RPMI8226 (cell line): ENCODE results near the gene SPINDOC.
"Not testable (repeated sequence)": the region's sequence is repeated elsewhere in the genome, so short reads cannot be mapped to it uniquely, and the experiment has no call there.

Experiments used
- DNase-seq: peaks from one replicate; pipeline ENCODE4 v3.0.0-alpha.2; 2015

Gene SPINDOC

DNA sequence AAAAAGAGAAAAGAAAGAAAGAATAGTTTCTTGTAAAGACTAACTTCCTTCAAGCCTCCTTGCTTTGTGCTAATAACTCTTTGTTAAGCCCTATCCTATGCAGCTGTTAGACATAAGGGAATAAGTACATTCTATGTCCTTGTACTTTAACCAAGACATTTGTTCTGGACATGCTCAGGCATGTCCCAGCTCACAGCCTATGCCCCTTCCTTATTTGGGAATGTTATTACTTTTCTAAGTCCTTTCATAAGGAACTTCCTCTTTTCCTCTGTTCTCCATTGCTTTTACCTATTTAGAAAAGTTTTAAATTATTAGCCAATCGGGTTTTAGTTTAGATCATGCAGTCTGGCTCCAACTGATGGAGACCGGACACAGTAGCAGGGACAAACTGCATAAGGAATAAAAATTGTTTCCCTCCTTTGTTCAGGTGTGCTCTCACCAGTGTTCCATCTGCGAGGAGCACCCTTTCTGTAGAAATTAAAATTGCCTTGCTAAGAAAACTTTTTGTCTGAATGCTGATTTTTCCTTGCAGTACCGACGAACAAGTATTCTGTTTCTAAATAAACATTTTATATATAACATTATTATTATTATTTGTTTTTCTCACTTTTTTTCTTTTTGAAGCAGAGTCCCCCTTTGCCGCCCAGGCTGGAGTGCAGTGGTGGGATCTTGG is 21.6 kb upstream of the SPINDOC start:
- no peak for DNase-seq

DNA sequence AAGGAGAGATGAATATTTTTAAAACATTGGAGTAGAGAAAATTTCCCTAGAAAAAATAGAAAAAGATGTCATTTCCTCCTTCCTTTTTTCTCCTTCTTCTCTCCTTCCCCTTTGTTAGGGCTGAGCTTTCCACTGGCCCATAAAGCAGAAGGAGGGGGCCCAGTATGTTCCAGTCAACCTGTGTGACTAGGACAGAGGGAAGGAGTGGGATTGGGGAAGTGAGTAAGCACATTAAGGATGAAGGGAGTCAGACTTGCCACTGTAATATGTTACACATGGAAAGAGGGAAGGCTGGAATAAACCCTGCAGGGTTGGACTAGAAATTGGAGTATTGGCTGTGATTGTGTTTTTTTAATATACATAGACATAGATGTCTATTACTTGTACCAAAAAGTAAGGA is 20.1 kb upstream of the SPINDOC start:
- no peak for DNase-seq

DNA sequence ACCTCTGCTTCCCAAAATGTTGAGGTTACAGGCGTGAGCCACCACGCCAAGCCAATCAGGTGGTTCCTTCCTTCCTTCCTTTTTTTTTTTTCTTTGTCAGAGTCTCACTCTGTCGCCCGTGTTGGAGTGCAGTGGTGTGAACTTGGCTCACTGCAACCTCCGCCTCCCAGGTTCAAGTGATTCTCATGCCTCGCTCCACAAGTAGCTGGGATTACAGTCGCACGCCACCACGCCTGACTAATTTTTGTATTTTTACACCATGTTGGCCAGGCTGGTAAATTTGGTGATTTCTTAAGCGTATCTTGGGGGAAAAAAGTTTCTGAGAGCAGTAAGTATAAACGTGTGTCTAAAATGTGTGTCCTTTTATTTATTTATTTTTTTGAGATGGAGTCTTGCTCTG is 18.2 kb upstream of the SPINDOC start:
- no peak for DNase-seq

DNA sequence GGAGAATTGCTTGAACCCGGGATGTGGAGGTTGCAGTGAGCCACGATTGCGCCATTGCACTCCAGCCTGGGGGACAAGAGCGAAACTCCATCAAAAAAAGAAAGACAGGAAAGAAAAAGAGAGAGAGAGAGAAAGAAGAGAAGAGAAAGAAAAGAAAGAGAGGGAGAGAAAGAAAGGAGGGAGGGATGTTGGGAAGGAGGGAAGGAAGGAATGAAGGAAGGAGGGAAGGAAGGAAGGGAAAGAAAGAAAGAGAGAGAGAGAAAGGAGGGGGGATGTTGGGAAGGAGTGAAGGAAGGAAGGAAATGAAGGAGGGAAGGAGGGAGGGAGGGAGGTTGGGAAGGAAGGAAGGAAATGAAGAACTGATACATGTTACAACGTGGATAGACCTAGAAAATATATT is 12.3 kb upstream of the SPINDOC start:
- DNase-seq = no peak

DNA sequence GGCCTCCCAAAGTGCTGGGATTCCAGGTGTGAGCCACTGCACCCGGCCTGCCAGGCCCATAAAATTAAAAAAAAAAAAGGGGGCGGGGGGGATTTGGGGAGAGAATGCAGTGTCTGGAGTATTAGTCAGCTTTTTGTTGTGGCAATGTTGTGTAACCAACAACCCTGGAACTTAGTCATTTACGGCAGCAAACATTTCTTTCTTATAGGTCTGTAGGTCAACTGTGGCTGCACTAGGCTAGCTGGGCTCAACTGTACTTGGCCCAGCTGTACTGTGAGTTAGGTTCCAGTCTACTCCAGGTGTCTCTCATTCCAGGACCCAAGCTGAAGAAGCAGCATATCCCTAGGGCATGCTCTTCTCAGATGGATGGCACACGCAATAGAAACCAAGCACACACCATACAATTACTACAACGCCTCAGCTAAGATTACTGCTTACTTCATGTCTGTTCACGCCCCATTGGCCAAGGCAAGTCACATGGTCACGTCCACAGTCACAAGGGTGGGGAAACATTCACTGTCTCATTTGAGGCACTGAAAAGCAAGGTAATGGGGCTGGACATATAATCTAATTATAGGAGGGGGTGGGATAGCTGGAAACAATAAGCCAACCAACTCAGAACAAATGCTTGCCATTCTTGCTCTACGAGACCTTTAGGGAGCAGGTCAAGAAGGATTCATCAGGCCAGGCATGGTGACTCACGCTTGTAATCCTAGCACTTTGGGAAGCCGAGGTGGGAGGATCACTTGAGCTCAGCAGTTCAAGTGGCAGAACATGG is 10.4 kb upstream of the SPINDOC start:
- no peak for DNase-seq

DNA sequence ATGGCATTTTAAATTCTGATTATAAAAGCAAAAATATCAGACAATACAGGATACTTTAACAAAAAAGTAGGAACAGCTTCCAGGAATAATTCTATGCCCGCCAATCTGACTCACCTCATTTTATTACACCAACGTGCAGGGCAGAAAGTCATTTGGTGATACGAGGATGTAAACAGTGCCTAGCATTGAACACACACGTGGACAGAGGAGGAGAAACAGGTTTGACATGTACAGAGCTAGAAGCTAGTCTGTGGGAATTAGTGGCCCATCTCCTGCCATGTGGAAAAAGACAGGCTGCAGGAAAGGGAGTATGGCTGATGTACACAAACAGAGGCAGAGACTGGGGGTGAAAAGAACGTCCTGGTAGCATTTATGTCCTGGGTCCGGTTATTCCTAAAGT is 9.0 kb upstream of the SPINDOC start:
- no peak for DNase-seq

DNA sequence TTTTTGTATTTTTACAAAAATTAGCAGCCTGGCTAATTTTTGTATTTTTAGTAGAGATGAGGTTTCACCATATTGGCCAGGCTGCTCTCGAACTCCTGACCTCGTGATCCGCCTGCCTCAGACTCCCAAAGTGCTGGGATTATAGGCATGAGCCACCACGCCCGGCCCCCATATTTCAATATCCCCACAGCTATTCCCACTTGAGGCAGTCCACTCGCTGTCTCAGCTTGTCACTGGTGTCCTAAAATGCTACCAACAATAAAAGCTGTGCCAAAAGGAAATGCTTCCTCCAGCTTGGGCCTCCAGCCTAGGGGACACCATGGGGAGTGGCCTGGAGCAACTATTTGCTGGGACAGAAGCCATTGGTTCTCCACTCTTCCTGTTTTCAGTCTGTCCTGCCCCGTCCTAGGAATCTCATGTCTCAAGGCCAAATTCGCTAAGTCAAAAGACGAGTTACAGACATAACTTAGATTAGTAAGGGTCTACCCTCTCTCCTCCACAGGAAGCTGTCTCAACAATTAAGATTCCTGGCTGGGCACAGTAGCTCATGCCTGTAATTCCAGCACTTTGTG is 7.3 kb upstream of the SPINDOC start:
- no peak for DNase-seq

DNA sequence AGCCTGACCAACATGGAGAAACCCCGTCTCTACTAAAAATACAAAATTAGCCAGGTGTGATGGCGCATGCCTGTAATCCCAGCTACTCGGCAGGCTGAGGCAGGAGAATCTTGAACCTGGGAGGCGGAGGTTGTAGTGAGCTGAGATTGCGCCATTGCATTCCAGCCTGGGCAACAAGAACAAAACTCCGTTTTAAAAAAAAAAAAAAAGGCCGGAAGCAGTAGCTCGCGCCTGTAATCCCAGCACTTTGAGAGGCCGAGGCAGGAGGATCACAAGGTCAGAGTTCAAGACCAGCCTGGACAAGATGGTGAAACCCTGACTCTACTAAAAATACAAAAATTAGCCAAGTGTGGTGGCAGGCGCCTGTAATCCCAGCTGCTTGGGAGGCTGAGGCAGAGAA is 2.9 kb upstream of the SPINDOC start:
- DNase-seq = not testable (repeated sequence)

DNA sequence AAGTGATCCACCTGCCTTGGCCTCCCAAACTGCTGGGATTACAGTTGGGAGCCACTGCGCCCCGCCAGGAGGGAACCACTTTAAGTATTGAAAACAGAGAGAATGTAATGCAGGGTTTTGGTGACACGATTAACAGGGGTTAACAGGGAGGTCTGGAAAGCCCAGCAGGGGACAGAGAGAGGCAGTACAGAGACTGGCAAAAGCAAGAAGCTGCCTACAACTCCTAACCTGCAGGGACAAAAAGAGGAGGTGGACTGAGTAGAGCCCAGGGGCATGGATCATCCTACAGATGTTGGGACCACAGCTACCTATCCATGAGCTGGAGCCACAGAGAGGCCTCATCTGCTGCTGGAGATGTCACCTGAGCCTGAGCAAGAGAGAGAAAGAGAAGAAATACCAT is 1.7 kb upstream of the SPINDOC start:
- no peak for DNase-seq

DNA sequence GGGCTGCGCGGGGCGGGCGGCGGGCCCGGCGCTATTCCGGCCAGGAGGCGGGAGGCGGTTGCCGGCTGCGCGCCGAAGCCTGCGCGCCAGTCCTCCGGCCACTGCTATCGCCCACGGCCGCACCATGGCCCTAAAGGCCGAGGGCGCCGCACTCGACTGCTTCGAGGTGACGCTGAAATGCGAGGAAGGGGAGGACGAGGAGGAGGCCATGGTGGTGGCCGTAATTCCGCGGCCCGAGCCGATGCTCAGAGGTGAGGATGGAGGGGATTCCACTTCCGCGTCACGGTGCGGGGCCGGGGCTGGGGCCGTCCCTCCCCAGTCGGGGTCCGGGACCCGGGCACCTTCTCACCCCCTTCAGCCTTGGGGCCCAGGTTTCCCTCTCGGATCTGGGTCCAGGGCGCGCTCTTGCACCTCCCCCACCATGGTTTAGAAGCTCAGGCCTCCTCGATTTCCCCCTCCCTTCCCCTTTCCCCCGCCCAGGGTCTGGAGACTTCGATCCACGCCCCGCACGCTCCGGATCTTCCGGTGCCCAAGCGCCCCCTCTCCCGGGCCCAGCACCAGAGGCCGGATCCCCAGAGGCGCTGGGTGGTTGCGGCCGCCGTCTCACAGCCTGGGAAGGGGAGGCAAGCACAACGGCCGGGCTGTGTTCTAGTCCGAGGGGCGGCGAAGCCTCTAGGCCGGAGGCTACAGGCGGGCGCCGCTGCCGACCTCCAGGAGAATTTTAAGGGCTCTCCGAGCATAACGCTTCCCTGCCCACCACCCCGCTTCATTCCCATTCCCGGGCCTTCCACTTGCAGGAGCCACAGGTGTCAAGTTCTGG is 517 bp downstream of the SPINDOC start:
- DNase-seq = peak; percentile 63

DNA sequence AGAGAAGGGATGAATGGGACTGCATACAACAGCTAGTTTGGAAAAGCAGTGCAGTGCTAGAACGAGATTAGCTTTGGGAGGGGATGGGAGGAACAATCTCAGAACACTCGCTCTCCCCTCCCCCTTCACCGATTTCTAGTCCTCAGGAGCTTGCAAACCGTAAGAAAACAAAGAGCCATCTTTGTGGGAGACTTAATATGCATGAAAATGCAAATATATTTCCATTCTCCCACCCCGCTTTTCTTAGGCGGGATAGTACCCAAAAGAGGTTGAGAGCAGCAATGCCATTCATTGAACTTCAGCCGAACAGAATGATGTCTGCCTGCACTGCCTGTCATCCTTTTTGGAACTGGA is 1.1 kb downstream of the SPINDOC start:
- no peak for DNase-seq

DNA sequence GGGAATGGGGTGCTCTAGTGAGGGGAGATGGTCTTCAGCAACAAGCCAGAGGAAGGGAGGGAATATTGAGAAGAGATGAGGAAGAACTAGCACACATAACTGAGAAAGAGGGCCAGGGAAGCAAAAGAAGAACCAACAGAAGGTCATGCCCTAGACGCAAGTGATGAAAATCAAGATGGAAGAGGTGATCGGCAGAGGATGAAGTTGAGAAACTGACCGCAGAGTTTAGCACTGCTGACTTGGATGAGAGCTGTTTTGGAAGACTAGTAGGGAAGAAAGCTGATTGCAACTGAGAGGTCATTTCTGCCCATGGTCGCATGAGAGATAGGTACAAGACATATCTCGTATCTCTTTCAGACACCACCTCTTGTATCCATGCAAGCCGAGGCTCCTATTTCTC is 2.9 kb downstream of the SPINDOC start:
- DNase-seq = no peak

DNA sequence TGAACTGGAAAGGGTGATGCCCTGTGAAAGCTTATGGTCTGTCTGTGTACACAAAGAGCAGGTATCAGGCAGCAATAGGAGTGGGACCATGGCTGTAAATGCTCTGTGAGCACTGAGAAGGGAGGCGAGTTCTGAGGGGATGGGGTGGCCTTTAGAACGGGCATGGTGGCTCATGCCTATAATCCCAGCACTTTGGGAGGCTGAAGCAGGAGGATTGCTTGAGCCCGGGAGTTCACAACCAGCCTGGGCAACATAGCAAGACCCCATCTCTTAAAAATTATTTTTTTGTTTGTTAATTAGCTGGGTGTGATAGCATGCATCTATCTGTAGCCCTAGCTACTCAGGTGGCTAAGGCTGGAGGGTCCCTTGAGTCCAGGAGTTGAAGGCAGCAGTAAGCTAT is 3.5 kb downstream of the SPINDOC start:
- no peak for DNase-seq

DNA sequence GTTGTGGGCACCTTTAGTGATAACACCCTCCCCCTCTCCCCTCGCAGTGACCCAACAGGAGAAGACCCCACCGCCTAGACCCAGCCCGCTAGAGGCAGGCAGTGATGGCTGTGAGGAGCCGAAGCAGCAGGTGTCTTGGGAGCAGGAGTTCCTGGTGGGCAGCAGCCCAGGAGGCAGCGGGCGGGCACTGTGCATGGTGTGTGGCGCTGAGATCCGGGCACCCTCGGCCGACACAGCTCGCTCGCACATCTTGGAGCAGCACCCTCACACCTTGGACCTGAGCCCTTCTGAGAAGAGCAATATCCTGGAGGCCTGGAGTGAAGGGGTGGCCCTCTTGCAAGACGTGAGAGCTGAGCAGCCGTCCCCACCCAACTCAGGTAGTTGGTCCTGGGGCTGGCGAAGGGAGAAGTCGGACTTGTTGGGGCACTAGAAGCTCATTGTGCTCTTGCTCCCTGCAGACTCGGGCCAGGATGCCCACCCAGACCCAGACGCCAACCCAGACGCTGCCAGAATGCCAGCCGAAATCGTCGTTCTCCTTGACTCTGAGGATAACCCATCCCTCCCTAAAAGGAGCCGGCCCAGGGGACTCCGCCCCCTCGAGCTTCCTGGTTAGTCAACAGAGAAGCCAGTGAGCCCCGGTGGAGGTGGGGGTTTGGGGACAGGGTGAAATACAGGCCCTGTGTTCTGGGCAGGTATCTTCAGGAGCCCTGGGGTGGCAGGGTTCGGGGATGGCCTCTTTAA is 4.7 kb downstream of the SPINDOC start:
- no peak for DNase-seq

DNA sequence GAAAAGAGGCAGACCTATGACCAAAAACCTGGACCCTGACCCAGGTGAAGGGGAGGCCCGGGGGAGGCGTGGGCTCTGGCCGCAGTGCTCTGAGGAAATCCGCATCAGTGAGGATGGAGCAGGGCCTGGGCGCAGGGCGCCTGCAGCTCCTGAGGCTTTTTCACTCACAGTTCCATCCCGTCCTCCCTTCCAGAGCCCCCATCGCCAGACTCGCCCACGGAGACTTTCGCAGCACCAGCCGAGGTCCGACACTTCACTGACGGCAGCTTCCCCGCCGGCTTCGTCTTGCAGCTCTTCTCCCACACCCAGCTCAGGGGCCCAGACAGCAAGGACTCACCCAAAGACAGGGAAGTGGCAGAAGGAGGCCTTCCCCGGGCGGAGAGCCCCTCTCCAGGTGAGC is 5.4 kb downstream of the SPINDOC start:
- DNase-seq = no peak

DNA sequence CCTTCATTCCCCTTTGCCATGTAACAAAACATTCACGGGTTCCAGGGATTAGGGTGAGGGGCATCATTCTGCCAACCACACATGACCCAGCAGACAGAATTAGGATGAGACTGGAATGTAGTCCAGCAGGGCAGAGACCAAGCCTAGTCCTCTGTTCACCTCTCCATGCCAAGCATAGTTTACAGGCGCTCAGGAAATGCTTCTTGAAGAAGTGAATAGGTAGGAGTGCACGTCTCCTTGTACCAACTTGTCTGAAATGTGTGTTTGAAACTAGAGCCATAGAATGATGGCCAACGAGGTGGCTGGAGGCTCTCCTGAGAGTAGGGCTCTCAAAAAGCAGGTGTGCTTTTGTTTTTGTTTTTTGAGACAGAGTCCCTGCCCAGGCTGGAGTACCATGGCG is 8.2 kb downstream of the SPINDOC start:
- DNase-seq = no peak

DNA sequence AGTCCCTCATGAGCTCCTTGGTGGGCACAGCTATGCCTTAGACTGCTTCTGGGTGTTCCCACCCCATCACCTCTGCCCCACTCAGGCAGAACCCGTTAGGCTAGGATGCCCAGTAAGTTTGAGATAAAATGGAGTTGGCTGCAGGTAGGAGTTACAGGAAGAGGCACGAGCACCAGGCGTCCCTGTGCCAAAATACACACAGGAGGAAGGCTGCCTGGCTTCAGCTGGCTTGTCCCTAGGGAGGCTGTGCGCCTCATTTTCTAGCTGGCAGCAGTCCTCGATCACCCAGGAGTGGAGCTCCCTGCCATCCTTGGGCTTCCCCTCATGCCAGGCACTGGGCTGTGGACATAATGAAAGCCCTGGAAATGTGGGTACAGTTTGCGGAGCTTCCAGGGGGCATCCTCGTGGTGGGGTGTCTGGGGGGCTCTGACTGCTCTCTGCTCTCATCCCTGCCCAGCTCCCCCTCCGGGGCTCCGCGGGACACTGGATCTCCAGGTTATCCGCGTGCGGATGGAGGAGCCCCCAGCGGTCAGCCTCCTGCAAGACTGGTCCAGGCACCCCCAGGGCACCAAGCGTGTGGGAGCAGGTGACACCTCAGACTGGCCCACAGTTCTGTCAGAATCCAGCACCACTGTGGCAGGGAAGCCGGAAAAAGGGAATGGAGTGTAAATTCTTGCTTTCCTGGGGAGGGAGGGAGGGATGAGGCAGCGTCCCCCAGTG is 13.4 kb downstream of the SPINDOC start:
- DNase-seq = no peak

DNA sequence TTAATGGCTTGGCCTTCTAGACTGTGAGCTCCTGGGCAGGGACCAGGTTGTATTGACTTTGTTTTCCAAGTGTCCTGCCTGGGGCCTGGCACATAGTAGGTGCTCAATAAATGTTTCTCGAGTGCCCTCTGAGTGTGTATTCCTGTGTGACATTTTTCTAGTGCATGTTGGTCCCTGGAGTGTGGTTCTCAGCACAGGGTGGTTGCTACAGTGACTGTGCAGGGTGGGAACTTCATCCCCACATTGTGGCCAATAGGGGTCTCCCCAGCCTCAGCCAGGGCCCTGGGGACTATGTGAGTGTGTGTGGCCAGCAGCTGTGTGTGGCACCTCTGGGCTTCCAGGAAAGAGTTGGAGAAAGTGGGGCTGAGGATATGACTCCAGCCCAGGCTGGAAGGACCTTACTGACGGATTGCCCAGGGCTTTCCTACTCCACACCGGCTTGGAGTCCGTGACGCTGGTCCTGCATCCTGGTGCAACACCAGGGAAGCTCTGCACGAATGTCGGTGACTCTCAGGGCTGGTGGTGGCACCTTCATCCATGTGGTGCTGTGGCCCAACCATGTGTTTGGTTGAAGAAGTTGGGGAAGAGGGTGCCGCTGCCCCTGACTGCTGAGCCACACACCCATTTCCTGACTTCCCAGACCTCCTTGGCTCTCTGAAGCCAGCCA is 16.7 kb downstream of the SPINDOC start:
- DNase-seq = peak; percentile 34

DNA sequence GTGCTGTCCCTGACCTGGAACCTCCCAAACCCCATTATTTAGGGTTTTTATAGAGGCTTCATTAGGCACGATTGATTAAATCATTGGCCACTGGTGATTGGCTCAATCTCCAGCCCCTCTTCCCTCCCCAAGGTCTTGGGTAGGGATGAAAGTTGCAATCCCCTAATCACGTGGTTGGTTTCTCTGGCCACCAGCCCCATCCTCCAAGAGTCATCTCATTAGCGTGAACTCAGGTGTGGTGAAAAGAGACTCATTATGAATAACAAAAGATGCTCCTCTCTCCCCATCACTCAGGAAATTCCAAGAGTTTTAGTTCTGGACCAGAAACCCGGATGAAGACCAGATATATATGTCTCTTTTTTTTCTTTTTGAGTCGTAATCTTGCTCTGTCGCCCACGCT is 18.1 kb downstream of the SPINDOC start:
- DNase-seq = no peak

DNA sequence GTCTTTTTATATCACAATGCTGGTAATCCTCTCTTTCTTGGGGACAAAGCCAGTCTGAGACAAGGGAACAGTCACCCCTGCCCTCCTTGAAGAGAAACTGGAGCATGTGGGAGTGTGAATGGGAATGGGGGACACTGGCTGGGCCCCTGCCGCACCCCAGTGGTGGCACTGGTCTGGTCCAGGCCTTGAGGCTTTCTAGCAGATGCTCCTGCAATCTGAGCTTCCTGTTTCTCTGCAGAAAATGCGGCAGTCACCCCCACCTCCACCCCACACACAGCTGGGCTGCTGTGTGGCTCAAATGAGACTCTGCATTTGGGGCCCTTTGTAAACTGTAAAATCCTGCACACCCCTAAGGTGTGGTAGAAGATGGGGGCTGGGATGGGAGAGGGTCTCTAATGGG is 19.1 kb downstream of the SPINDOC start:
- peak; percentile 76 for DNase-seq

DNA sequence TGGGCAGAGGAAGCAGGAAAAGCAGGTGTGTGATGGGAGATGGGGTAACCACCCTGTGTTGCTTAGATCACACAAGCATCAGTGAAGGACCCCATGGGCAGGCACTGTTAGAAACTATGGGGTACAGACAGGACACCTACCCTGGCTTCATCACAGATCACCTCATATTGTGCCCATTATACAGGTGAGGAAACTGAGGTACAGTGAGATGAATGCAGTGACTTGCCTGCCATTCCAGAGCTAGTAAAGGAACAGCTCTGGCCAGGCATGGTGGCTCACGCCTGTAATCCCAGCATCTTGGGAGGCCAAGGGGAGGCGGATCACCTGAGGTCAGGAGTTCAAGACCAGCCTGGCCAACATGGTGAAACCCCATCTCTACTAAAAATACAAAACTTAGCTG is 19.8 kb downstream of the SPINDOC start:
- DNase-seq = no peak
